ENCODE data around the gene SPTBN1. TPM values are rescaled to one million over a fixed set of nuclear protein-coding genes. Genes with fewer than 3 reads are reported as not detected.

Gene SPTBN1
- total and polyA plus RNA-seq, 2 of the 4 experiments (the other 2 are of a cell fraction): 49.1 to 241 TPM

GRCh38 chr2:54560146-54560881, 104.2 kb downstream of the SPTBN1 start:
- Histone ChIP-seq H3K4me3 (ENCODE audit: insufficient read depth, low read depth, low read length) (peak overlapping the region; percentile 59), H3K9me3 (ENCODE audit: control insufficient read depth, insufficient read depth, low read length) (no peaks in the 10 kb centered on the region), H3K23ac (ENCODE audit: low read depth, low read length) (peak overlapping the region; percentile 94), H3K9ac (ENCODE audit: low read depth, low read length) (peak overlapping the region; percentile 79), H3K56ac (ENCODE audit: extremely low read depth, insufficient read depth, low read length) (peak overlapping the region; percentile 98), H2BK5ac (ENCODE audit: low read depth, low read length, poor library complexity, severe bottlenecking) (peak overlapping the region; percentile 96), H2AK9ac (replicated peaks; ENCODE audit: low read depth, low read length, poor library complexity) (peak overlapping the region; percentile 97), H3K36me3 (ENCODE audit: control insufficient read depth, insufficient read depth, low read length) (no peaks in the 10 kb centered on the region), H4K20me1 (ENCODE audit: insufficient read depth, low read length) (peaks cover 21% of the 10 kb centered on the region; the same call in 1 of the 2 replicates), H2BK20ac (ENCODE audit: low read depth, low read length) (peak overlapping the region; percentile 78), H2AFZ (replicated peaks; ENCODE audit: low read length, poor library complexity) (peak overlapping the region; percentile 84), H3K4me1 (ENCODE audit: control insufficient read depth, insufficient read depth, low read length) (peaks cover 21% of the 10 kb centered on the region), H3K27ac (ENCODE audit: insufficient read depth, low read length) (peak overlapping the region; percentile 97), H3K4me2 (ENCODE audit: low read depth, low read length) (peak overlapping the region; percentile 89), H3K79me1 (ENCODE audit: low read depth in 1 of 2, low read length in 2 of 2) (peaks cover 30 to 75% of the 10 kb centered on the region in 2 experiments), H3K14ac (replicated peaks; ENCODE audit: low read depth, low read length) (peak overlapping the region; percentile 96), H2BK120ac (ENCODE audit: low read depth, low read length) (peak overlapping the region; percentile 93), H2BK15ac (ENCODE audit: low read depth, low read length) (peak overlapping the region; percentile 64; the same call in 1 of the 3 replicates), H4K91ac (ENCODE audit: insufficient read depth, low read depth, low read length) (peak overlapping the region; percentile 92), H3K27me3 (ENCODE audit: control insufficient read depth, insufficient read depth, low read length) (no peaks in the 10 kb centered on the region), H3K9me1 (ENCODE audit: insufficient read depth, low read length) (peaks cover 3% of the 10 kb centered on the region; the same call in 1 of the 2 replicates), H4K5ac (ENCODE audit: low read depth, low read length) (peak overlapping the region; percentile 84), H3K18ac (ENCODE audit: low read depth, low read length) (peak overlapping the region; percentile 94), H2AK5ac (ENCODE audit: low read depth, low read length) (peak overlapping the region; percentile 65; the same call in 1 of the 2 replicates), H3K4ac (ENCODE audit: low read depth, low read length) (peak overlapping the region; percentile 97), H4K8ac (ENCODE audit: low read depth in 2 of 2, low read length in 2 of 2) (peak overlapping the region; percentile 52 to 88)
- dilution Hi-C loops (cut with HindIII; ENCODE audit: low sequenced_read_pairs, unreplicated experiment) (no loop called here), intact Hi-C loops (cut with micrococcal nuclease) (loop anchor here (1.0 kb wide), 1 partner anchor 11 kb away; no protein-coding TSS in a partner anchor), in situ Hi-C loops (cut with MboI; ENCODE audit: low sequenced_read_pairs) (no loop called here)
- no TSS peak for BruUV-seq (replicated peaks)
- DNase-seq: peak; percentile 59
- CTCF ChIA-PET: interaction anchor here (0.7 to 1.9 kb wide), 2 partner anchors 38 to 629 kb away, joined by 6 to 8 read pairs; no protein-coding TSS in a partner anchor
- no CpG with 5 or more reads among the region's 19 CpGs for WGBS, 2 experiments (ENCODE audit: extremely low coverage in 2 of 2, insufficient read length in 1 of 2)
- ATAC-seq (ENCODE audit: low read depth): peak; percentile 44
- POLR2A ChIA-PET (ENCODE audit: unreplicated experiment): interaction anchor here (0.6 to 0.7 kb wide), 3 partner anchors 13 to 223 kb away, joined by 3 to 14 read pairs (median 5); no protein-coding TSS in a partner anchor
- TF ChIP-seq RAD21 (IDR thresholded peaks at IDR 0.05; ENCODE audit: low read length) (no peak), SMC3 (IDR thresholded peaks at IDR 0.05; ENCODE audit: low read depth, low read length) (no peak), MAZ (IDR thresholded peaks at IDR 0.05; ENCODE audit: borderline replicate concordance, low read depth, low read length) (peak; percentile 45; the same call in 1 of the 2 replicates), MXI1 (IDR thresholded peaks at IDR 0.05; ENCODE audit: borderline replicate concordance, low read depth, low read length) (no peak), RFX5 (IDR thresholded peaks at IDR 0.05; ENCODE audit: low read depth, low read length) (no peak), CEBPB (IDR thresholded peaks at IDR 0.05; ENCODE audit: low read depth, low read length) (peak; percentile 91), CHD1 (IDR thresholded peaks at IDR 0.05; ENCODE audit: low read depth, low read length) (no peak), POLR2A (IDR thresholded peaks at IDR 0.05; ENCODE audit: low read depth, low read length) (peak; percentile 28; the same call in 1 of the 2 replicates), CTCF (conservative IDR thresholded peaks at IDR 0.05; ENCODE audit: low read depth, low read length) (no peak), RCOR1 (IDR thresholded peaks at IDR 0.05; ENCODE audit: insufficient replicate concordance, low read length) (peak; percentile 26)

All from IMR-90 (cell line).